Measurements from ENCODE around the gene MED9.

Gene MED9

GRCh38 chr17:17494499-17494869 is 17.7 kb downstream of the MED9 start:
- Histone ChIP-seq H3K27ac (ENCODE audit: low read length) (no peak overlapping the region), H3K4me2 (ENCODE audit: insufficient read depth, low read length) (no peak overlapping the region), H3K4me1 (ENCODE audit: insufficient read depth, low read length) (no peaks in the 10 kb centered on the region), H3K27me3 (ENCODE audit: insufficient read depth, low read length, poor library complexity) (no peaks in the 10 kb centered on the region), H2AFZ (ENCODE audit: low read depth, low read length) (no peak overlapping the region), H4K20me1 (ENCODE audit: insufficient read depth, low read length) (peaks cover 27% of the 10 kb centered on the region; the same call in 1 of the 2 replicates), H3K4me3 (ENCODE audit: low read depth in 1 of 2, low read length in 2 of 2) (no peak overlapping the region), H3K36me3 (ENCODE audit: insufficient read depth, low read length) (peaks cover 69% of the 10 kb centered on the region), H3K9ac (ENCODE audit: low read depth, low read length) (no peak overlapping the region), H3K79me2 (ENCODE audit: insufficient read depth, low read length) (peaks cover 24% of the 10 kb centered on the region), H3K9me3 (ENCODE audit: insufficient read depth, low read length, severe bottlenecking) (no peaks in the 10 kb centered on the region)
- ATAC-seq (ENCODE audit: insufficient read depth, low read depth) (no peak), DNase-seq (no peak)
- TF ChIP-seq EZH2 (IDR thresholded peaks at IDR 0.05; ENCODE audit: borderline replicate concordance, low read depth, low read length, severe bottlenecking) = no peak

GRCh38 chr17:17494870-17495535 is 18.2 kb downstream of the MED9 start:
- no peak overlapping the region for H3K9ac ChIP-seq (ENCODE audit: low read depth, low read length)
- H3K36me3 ChIP-seq (ENCODE audit: insufficient read depth, low read length) = peaks cover 64% of the 10 kb centered on the region
- H3K9me3 ChIP-seq (ENCODE audit: insufficient read depth, low read length, severe bottlenecking) = no peaks in the 10 kb centered on the region
- no peaks in the 10 kb centered on the region for H3K27me3 ChIP-seq (ENCODE audit: insufficient read depth, low read length, poor library complexity)
- no peak overlapping the region for H3K4me3 ChIP-seq (ENCODE audit: low read depth in 1 of 2, low read length in 2 of 2)
- no peak overlapping the region for H2AFZ ChIP-seq (ENCODE audit: low read depth, low read length)
- no peaks in the 10 kb centered on the region for H3K4me1 ChIP-seq (ENCODE audit: insufficient read depth, low read length)
- ATAC-seq (ENCODE audit: insufficient read depth, low read depth) = no peak
- no peak overlapping the region for H3K4me2 ChIP-seq (ENCODE audit: insufficient read depth, low read length)
- H3K79me2 ChIP-seq (ENCODE audit: insufficient read depth, low read length) = peaks cover 20% of the 10 kb centered on the region
- TF ChIP-seq CTCF (IDR thresholded peaks at IDR 0.05; ENCODE audit: borderline replicate concordance, extremely low read depth, low read length, poor library complexity, severe bottlenecking) (no peak), EZH2 (IDR thresholded peaks at IDR 0.05; ENCODE audit: borderline replicate concordance, low read depth, low read length, severe bottlenecking) (no peak)
- H3K27ac ChIP-seq (ENCODE audit: low read length) = no peak overlapping the region
- no peak for DNase-seq
- H4K20me1 ChIP-seq (ENCODE audit: insufficient read depth, low read length) = peaks cover 27% of the 10 kb centered on the region; the same call in 1 of the 2 replicates

GRCh38 chr17:17495536-17496188 is 18.9 kb downstream of the MED9 start:
- Histone ChIP-seq H3K79me2 (ENCODE audit: insufficient read depth, low read length) (peaks cover 15% of the 10 kb centered on the region), H3K9ac (ENCODE audit: low read depth, low read length) (no peak overlapping the region), H3K36me3 (ENCODE audit: insufficient read depth, low read length) (peaks cover 57% of the 10 kb centered on the region), H3K4me3 (ENCODE audit: low read depth in 1 of 2, low read length in 2 of 2) (no peak overlapping the region), H4K20me1 (ENCODE audit: insufficient read depth, low read length) (peaks cover 23% of the 10 kb centered on the region; the same call in 1 of the 2 replicates), H3K27ac (ENCODE audit: low read length) (no peak overlapping the region), H3K9me3 (ENCODE audit: insufficient read depth, low read length, severe bottlenecking) (no peaks in the 10 kb centered on the region), H3K4me1 (ENCODE audit: insufficient read depth, low read length) (no peaks in the 10 kb centered on the region), H3K4me2 (ENCODE audit: insufficient read depth, low read length) (no peak overlapping the region), H3K27me3 (ENCODE audit: insufficient read depth, low read length, poor library complexity) (no peaks in the 10 kb centered on the region), H2AFZ (ENCODE audit: low read depth, low read length) (no peak overlapping the region)
- DNase-seq (no peak), ATAC-seq (ENCODE audit: insufficient read depth, low read depth) (no peak)
- no peak for TF ChIP-seq CTCF (IDR thresholded peaks at IDR 0.05; ENCODE audit: borderline replicate concordance, extremely low read depth, low read length, poor library complexity, severe bottlenecking)
- no peak for TF ChIP-seq EZH2 (IDR thresholded peaks at IDR 0.05; ENCODE audit: borderline replicate concordance, low read depth, low read length, severe bottlenecking)
